DMS53 treated with DMSO at 0.1 percent for 48 hours (cell line): ENCODE measurements around the gene OR5L2.
"Not testable (repeated sequence)": the region's sequence is repeated elsewhere in the genome, so short reads cannot be mapped to it uniquely, and the experiment has no call there.

Experiments
- DNase-seq: peaks from one replicate; lab custom pipeline; 2025; ENCODE audit not compliant: unreplicated experiment; lab: John Stamatoyannopoulos, UW

Gene OR5L2

DNA sequence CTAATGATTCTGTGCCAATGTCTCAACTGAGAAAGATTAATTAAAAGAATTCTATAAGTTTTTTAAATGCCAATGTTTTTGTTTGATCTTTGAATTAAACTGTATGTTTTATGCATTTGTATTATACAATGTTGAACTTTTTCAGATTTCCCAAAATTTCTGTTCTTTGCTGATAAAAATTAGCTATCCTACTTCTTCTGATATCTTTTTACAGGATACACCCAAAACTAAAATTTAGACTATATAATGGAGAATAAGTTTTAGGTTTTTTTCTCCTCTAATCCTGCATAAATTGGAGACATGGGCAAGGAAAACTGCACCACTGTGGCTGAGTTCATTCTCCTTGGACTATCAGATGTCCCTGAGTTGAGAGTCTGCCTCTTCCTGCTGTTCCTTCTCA is at the start of gene OR5L2:
Gene OR5L2 (plus strand): TSS at position 301 of the 400 bp plus-strand sequence. CDS start 0 bp downstream, at position 301.
- DNase-seq, result no peak

DNA sequence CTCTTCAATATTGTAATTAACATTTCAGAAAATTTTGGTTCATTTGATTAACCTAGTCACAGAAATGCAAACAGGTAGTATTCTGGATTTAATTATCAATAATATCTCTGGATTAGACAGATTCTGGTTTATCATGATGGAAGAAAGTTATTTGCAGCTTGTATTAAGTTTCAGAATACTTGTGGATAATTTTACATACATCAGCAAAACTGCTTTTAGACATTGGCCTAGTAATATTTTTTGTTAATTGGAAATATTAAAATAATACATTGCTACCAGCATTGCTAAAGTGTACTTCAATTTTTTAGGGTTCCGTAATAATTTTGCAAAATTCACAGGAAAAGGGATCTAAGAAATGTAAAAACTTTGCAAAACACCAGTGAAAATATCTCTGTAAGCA is 35.4 kb upstream of the OR5L2 start:
- DNase-seq, result no peak

DNA sequence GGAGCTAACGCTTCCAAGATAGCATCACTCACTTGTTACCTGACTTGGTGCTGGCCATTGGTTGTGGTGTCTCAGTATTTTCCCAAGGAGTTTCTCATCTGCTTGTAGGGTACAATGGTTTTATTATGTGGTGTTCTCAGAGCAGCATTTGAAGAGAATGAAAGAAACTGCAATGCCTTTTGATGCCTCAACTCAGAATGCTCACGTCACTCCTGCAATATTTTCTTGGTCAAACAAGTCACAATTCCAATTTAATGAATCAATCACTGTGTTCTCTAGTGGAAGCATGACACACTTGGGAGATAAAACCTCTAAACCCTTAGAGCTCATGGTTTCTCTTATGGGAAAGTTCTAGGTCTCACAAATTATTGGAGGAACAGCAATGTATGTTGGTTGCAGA is 33.7 kb upstream of the OR5L2 start:
- DNase-seq, result no peak

DNA sequence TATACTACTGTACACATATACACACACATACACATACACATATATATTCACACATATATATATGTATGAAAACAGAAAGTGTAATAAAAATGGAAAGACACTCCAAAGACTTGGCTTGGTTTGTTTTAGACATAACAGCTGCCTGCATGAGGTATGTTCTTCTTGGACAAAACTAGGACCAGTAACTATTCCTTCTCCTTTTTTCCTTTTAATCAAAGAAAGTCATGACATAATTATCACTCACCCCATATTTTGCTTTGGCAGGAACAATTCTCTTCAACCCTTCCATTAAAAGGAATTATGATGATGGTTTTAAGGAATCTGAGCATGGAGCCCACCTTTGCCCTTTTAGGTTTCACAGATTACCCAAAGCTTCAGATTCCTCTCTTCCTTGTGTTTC is 31.8 kb upstream of the OR5L2 start, which contains the start of gene OR5D14:
Gene OR5D14 (plus strand): TSS at position 301 of the 400 bp plus-strand sequence. CDS start 0 bp downstream, at position 301.
- no peak for DNase-seq

DNA sequence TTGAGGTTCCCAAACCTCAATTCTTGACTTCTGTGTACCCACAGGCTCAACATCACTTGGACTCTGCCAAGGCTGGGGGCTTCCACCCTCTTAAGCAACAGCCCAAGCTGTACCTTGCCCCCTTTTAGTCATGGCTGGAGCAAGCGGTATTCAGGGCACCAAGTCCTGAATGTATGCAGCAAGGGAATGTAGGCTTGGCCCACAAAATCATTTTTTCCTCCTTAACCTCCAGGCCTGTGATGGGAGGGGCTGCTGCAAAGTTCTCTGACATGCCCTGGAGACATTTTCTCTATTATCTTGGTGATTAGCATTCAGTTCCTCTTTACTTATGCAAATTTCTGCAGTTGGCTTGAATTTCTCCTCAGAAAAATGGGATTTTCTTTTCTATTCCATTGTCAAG is 20.8 kb upstream of the OR5L2 start:
- DNase-seq, result no peak

DNA sequence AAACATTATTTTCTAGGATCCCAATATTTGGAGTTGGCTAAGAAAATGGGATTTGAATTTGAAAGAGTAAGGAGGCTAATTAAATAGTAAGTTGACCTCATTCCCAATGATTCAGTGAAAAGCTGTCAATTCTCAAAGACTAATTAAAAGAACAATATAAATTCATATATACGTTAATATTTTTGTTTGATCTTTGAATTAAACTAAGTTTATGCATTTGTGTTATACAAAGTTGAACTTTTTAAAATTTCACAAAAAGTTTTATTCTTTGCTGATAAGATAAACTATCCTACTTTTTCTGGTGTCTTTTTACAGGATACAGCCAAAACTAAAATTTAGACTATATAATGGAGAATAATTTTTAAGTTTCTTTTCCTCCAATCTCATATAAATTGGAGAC is 16.0 kb upstream of the OR5L2 start, which contains the start of gene OR5L1:
Gene OR5L1 (plus strand): TSS at position 301 of the 400 bp plus-strand sequence. CDS start 100 bp downstream, outside the sequence.
- DNase-seq, result no peak

DNA sequence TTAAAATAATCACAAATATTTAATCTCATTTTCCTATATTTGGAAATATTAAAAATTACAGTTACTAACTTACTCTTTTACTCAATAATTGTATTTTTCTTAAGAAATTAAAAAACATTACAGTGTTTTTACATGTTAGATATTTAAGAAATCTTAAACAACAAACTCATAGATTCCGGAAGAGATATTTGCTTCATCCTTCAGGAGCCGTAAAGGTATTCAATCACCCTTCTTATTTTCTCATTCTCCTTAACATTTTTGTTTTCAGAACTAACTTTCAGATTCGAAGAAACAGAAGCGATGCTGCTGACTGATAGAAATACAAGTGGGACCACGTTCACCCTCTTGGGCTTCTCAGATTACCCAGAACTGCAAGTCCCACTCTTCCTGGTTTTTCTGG is 7.7 kb upstream of the OR5L2 start, which contains the start of gene OR5D18:
Gene OR5D18 (plus strand): TSS at position 301 of the 400 bp plus-strand sequence. CDS start 0 bp downstream, at position 301.
- no peak for DNase-seq

DNA sequence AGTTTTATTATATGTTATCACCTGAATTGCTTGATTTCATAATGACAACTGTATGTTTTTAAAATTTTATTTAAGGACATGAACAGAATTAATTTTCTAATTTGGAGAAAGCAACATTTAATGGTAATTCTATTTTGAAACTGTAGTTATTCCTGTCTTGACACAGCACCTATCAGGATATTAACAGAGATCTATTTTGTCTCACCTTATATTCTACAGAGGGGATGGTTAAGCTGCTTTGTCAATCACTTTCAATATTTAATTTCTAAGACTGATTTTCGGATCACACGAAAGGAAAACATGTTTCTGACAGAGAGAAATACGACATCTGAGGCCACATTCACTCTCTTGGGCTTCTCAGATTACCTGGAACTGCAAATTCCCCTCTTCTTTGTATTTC is 11.4 kb downstream of the OR5L2 start, which contains the start of gene OR5D16:
Gene OR5D16 (plus strand): TSS at position 301 of the 400 bp plus-strand sequence. CDS start 0 bp downstream, at position 301.
- no peak for DNase-seq

DNA sequence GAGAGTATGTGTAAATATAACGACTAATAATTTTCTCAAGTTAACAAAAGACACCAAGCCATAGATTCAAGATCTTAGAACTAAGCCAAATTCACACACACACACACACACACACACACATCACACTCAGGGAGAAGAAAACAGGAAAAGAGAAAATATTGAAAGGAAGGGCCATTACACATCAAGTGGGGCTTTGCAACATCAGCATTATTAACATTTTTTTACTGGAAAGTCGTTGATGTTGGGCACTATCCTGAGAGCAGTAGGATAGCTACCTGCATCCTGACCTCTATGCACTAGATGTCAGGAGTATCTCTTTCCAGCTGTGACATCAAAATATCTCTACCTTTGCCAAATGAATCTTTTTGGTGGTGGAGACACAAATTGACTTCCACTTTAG is 20.4 kb downstream of the OR5L2 start:
- DNase-seq, result no peak

DNA sequence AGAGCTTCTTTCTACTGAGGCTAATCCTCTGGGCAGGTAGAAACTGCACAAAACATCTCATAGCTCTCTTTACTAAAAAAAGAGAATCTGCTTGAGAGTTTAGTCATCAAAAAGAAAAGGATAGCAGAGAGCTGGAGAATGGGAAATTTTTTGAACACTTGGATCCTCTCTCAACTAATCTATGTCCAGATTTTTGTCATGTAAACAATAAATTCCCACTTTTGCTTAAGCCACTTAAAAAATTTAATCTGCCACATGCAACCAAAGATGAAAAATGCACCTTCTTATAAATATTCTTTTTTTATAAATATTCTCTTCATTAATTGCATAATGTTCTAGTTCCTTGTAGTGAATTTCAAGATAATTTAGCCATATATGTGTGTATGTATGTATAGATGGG is 22.0 kb downstream of the OR5L2 start:
- DNase-seq, result no peak

DNA sequence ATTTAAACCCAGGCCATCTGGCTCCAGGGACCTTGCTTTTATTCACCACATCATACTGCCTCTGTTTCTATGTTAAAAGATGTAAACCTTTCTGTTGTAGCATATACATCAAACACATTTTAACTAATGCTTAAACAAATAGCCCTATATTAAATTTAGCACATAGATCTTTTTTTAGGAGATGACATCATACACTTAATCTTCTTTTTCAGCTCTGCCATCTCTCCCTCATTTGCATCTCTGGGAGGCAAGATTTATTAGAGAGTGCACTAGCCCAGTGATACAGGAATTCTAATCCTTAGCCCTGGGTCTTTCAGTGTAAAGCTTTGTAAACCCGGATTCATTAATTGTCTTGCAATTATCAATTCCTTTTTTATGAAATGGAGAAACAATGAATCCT is 25.1 kb downstream of the OR5L2 start:
- DNase-seq, result no peak

DNA sequence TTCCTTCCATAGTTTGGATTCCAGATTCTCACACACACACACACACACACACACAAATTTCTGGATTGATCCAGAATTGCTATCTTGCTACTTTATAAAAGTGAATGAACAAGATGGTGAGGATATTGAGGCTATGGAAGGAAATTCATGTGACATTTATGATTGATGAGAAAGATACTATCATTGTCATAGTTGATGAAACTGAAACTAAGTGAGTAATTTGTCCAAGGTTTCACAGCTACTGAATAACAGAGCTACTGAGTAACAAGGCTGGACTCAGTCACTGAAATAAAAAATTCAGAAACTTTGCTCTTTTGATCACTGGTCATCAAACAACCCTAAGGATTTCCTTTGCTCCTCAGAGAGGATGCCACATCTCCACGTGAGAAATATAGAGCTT is 27.7 kb downstream of the OR5L2 start:
- no peak for DNase-seq

DNA sequence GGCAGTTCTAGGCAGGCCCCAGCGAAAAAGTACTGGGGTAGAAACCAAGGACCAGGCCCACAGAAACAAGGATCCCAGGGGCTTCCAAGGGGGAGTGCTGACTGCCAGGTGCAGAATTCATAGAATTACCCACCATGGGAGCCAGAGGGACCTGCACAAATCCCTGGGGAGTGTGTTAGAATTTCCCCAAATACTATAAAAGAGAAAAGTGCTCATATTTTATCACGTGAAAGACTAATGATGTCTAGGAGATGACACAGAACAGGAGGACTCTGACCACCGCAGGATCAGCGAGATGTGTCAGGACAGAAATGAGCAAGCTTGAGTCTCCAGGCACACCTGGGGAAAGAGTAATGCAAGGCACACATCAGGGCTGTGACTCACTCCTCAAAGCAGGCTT is 40.3 kb downstream of the OR5L2 start:
- DNase-seq, result not testable (repeated sequence)

DNA sequence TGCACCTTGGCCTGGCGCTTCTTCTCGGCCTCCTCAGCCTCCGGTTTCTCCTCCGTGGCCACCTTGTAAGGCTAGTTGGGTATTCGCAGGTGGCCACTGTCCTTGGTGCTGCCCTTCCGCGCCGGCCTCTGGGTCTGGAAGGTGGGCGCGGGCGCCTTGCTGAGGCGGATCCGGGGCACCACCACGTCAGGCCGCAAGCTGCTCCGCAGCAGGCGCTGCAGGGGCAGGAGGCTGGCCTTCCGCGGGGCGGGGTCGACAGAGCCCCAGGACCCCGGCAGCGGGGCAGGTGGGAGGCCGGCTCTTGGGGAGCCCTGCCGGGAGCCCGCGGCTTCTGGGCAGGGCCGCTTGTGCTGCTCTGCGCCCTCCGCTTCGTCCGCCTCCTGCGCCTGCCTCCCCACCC is 45.7 kb downstream of the OR5L2 start:
- DNase-seq, result not testable (repeated sequence)

DNA sequence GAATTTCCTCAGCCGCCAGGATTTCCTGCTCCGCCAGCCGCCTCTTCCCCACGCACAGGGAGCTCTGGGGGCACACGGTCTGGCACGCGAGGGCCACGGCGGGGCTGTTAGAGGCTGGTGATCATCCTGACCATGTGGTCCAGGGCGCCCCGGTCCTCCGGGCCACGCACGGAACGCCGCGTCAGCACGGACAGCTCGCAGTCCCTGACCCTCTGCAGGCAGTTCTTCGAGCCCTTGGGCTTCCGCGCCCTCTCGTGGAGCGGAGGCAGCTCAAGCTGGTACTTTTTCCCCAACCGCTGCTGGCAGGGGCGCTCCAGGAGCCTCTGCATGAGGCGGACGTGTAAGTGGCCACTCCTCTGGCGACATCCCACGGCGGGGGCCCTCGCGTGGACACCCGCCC is 46.1 kb downstream of the OR5L2 start:
- DNase-seq, result not testable (repeated sequence)
